Sigmoid colon (tissue), 4 donors: ENCODE data around the gene FLVCR2.

ENCODE experiments used
- CTCF ChIP-seq, 4 experiments: fragments of 450-650 bp in 3 of 4; fragments of 200-600 bp in 1 of 4; IDR thresholded peaks; one replicate each; pipeline ENCODE4 v1.5.1; 2016 to 2019; ENCODE audit warnings: antibody characterized with exemption in 4 of 4, mild to moderate bottlenecking in 3 of 4, moderate library complexity in 2 of 4
- EP300 ChIP-seq, 4 donors: sonication (generic); formaldehyde crosslinking; IDR thresholded peaks; one replicate each; pipeline ENCODE4 v1.6.1; 2017; ENCODE audit warnings: antibody characterized with exemption in 4 of 4
- POLR2A ChIP-seq, 2 donors: fragments of 450-650 bp; IDR thresholded peaks; one replicate each; pipeline ENCODE4 v1.6.1; 2016; ENCODE audit warnings: antibody characterized with exemption in 2 of 2, mild to moderate bottlenecking in 2 of 2, moderate library complexity in 2 of 2
- POLR2AphosphoS5 ChIP-seq, 4 donors: sonication (generic); formaldehyde crosslinking; IDR thresholded peaks; one replicate each; pipeline ENCODE4 v1.6.1; 2017; ENCODE audit warnings: antibody characterized with exemption in 4 of 4

- TF ChIP-seq CTCF (IDR thresholded peaks at IDR 0.05), result no peak
- TF ChIP-seq POLR2A (IDR thresholded peaks at IDR 0.05), result no peak
- TF ChIP-seq POLR2AphosphoS5 (IDR thresholded peaks at IDR 0.05), result no peak
- no peak for TF ChIP-seq EP300 (IDR thresholded peaks at IDR 0.05)
Measured at GRCh38 chr14:75685910-75686309, 107.5 kb downstream of the FLVCR2 start.
